ENCODE data around the gene ZFAND3.

DNA sequence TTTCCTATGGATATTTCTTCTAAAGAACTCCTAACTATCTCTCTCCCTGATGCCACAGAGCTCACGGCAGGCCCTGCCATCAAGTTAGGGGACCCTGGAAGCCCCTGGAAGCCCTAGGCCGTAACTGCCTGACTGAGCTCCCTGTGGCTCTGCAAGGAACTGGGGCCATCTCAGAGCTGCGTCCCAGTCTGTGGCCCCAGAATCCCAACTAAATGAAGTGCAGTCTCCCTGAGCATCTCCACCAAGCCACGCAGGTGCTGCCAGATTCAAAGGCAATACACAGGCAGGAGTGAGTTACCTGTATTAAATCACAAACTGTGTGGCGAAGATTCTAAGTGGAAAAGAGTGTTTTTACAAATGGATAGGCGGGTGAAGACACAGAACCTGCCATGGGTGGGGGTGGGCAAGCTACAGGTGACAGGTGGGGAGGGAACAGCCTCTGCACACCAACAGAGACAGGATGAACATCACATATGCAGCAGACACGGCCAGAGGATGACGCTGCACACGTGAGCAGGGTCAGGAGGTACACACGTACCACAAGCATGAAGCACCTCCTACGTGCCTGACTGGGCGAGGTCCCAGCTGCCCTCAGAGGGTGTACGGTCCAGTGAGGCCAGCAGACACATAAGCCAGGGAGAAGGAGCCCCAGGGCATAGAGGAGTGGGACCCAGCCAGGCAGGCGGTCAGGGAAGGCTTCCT is 358.5 kb downstream of the ZFAND3 start:
- TF ChIP-seq EP300 (IDR thresholded peaks at IDR 0.05) (no peak), POLR2A (IDR thresholded peaks at IDR 0.05) (no peak)
- TF ChIP-seq, protein P1, sequence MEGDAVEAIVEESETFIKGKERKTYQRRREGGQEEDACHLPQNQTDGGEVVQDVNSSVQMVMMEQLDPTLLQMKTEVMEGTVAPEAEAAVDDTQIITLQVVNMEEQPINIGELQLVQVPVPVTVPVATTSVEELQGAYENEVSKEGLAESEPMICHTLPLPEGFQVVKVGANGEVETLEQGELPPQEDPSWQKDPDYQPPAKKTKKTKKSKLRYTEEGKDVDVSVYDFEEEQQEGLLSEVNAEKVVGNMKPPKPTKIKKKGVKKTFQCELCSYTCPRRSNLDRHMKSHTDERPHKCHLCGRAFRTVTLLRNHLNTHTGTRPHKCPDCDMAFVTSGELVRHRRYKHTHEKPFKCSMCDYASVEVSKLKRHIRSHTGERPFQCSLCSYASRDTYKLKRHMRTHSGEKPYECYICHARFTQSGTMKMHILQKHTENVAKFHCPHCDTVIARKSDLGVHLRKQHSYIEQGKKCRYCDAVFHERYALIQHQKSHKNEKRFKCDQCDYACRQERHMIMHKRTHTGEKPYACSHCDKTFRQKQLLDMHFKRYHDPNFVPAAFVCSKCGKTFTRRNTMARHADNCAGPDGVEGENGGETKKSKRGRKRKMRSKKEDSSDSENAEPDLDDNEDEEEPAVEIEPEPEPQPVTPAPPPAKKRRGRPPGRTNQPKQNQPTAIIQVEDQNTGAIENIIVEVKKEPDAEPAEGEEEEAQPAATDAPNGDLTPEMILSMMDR (IDR thresholded peaks at IDR 0.05), result no peak
